Esophagus muscularis mucosa (tissue), 3 donors: ENCODE results near the gene IGDCC3.

Experiments
- POLR2A ChIP-seq: fragments of 450-650 bp; IDR thresholded peaks from one replicate; pipeline ENCODE4 v1.6.1; 2017; ENCODE audit warnings: antibody characterized with exemption, moderate library complexity, mild to moderate bottlenecking, low read depth
- TF ChIP-seq, protein P1 (sequence below), 3 experiments: fragments of 200-600 bp in 2 of 3; fragments of 450-650 bp in 1 of 3; sonication (generic) in 2 of 3; IDR thresholded peaks; one replicate each; pipeline ENCODE4 v1.5.1; 2017 to 2019; ENCODE audit warnings: antibody characterized with exemption in 3 of 3, mild to moderate bottlenecking in 2 of 3, moderate library complexity in 1 of 3

DNA sequence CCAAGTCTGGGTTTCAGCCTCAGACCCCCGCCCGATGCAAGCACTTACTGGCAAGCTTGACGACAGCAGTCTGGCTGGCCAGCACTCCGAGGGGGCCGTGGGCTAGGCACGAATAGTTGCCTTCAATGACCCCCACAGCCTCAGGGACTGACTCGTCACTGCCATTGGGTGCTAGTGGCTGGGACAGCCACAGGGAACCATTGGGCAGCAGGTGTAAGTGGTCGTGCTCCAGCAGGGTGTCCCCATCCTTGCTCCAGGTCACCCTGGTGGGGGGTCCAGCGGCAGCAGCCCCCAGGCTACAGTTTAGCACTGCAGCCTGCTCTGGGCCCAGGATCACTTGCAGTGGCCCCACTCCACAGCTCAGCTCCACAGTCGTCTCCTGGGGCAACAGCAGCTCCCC is 33.2 kb upstream of the IGDCC3 start:
- TF ChIP-seq, protein P1, sequence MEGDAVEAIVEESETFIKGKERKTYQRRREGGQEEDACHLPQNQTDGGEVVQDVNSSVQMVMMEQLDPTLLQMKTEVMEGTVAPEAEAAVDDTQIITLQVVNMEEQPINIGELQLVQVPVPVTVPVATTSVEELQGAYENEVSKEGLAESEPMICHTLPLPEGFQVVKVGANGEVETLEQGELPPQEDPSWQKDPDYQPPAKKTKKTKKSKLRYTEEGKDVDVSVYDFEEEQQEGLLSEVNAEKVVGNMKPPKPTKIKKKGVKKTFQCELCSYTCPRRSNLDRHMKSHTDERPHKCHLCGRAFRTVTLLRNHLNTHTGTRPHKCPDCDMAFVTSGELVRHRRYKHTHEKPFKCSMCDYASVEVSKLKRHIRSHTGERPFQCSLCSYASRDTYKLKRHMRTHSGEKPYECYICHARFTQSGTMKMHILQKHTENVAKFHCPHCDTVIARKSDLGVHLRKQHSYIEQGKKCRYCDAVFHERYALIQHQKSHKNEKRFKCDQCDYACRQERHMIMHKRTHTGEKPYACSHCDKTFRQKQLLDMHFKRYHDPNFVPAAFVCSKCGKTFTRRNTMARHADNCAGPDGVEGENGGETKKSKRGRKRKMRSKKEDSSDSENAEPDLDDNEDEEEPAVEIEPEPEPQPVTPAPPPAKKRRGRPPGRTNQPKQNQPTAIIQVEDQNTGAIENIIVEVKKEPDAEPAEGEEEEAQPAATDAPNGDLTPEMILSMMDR (IDR thresholded peaks at IDR 0.05) = no peak
- no peak for TF ChIP-seq POLR2A
